PC-3 (cell line): ENCODE data around the gene CCSER2. TPM values are rescaled to one million over a fixed set of nuclear protein-coding genes. Genes with fewer than 3 reads are reported as not detected.

ENCODE experiments used
- ATAC-seq: fragments of 200-7000 bp; cut with Tn5 transposase; 2 replicates; pipeline ENCODE4 v1.9.1; 2020; ENCODE audit warnings: mild to moderate bottlenecking, moderate library complexity
- BruUV-seq: library from RNA; stranded (reverse); fragments of 400-500 nt; replicated peaks from 2 replicates; lab custom pipeline; 2021; lab: Mats Ljungman, UMichigan
- CTCF ChIA-PET: fragments of 300-600 bp; sonication (Branson Sonifier 250); formaldehyde crosslinking; loops from one replicate; lab custom pipeline; 2022; ENCODE audit warnings: antibody characterized with exemption; lab: Charles Lee
- POLR2A ChIA-PET: fragments of 300-600 bp; sonication (Branson Sonifier 250); formaldehyde crosslinking; loops from one replicate; lab custom pipeline; 2022; ENCODE audit warnings: antibody characterized with exemption; ENCODE audit not compliant: unreplicated experiment; lab: Charles Lee
- DNase-seq: peaks from one replicate; pipeline ENCODE4 v3.0.0-alpha.2; 2015
- H2AFZ ChIP-seq: fragments of 300-600 bp; sonication (generic); 2 replicates; pipeline ENCODE4 v1.6.0; 2016; ENCODE audit warnings: antibody characterized with exemption, low read length
- H3F3A ChIP-seq: fragments of 300-600 bp; sonication (generic); one replicate; pipeline ENCODE4 v1.6.0; 2017; ENCODE audit warnings: antibody characterized with exemption, low read length, control low read depth, mild to moderate bottlenecking; ENCODE audit not compliant: unreplicated experiment
- H3K27ac ChIP-seq: fragments of 300-600 bp; sonication (generic); 2 replicates; pipeline ENCODE4 v1.5.1; 2016; ENCODE audit warnings: mild to moderate bottlenecking, low read length
- H3K27me3 ChIP-seq: fragments of 300-600 bp; sonication (generic); 2 replicates; pipeline ENCODE4 v1.6.1; 2016; ENCODE audit warnings: low read length, mixed read lengths
- H3K36me3 ChIP-seq: fragments of 300-600 bp; sonication (generic); 2 replicates; pipeline ENCODE4 v1.6.1; 2016; ENCODE audit warnings: low read depth, mixed run types, low read length, mixed read lengths
- H3K4me1 ChIP-seq: fragments of 300-600 bp; sonication (generic); 2 replicates; pipeline ENCODE4 v1.5.1; 2016; ENCODE audit warnings: low read length; ENCODE audit not compliant: insufficient read depth
- H3K4me2 ChIP-seq: fragments of 300-600 bp; sonication (generic); 2 replicates; pipeline ENCODE4 v1.6.0; 2016; ENCODE audit warnings: low read length
- H3K4me3 ChIP-seq: fragments of 300-600 bp; sonication (generic); 2 replicates; pipeline ENCODE4 v1.5.1; 2016; ENCODE audit warnings: mild to moderate bottlenecking, low read length, mixed read lengths
- H3K79me2 ChIP-seq: fragments of 300-600 bp; sonication (generic); 2 replicates; pipeline ENCODE4 v1.6.1; 2017; ENCODE audit warnings: low read length, mixed read lengths
- H3K9ac ChIP-seq: fragments of 300-600 bp; sonication (generic); 2 replicates; pipeline ENCODE4 v1.6.0; 2016; ENCODE audit warnings: mild to moderate bottlenecking, low read length
- H3K9me2 ChIP-seq: fragments of 300-600 bp; sonication (generic); replicated peaks from 2 replicates; pipeline ENCODE4 v1.6.1; 2016; ENCODE audit warnings: mixed run types, low read length, mixed read lengths
- H3K9me3 ChIP-seq: fragments of 300-600 bp; sonication (generic); 2 replicates; pipeline ENCODE4 v1.6.1; 2016; ENCODE audit warnings: low read length, mixed read lengths
- H4K20me1 ChIP-seq: fragments of 300-600 bp; sonication (generic); 2 replicates; pipeline ENCODE4 v1.6.1; 2016; ENCODE audit warnings: low read length, mixed read lengths
- EZH2 ChIP-seq: fragments of 300-600 bp; sonication (generic); IDR thresholded peaks from one replicate; pipeline ENCODE4 v1.6.1; 2017; ENCODE audit warnings: antibody characterized with exemption, mild to moderate bottlenecking, low read length; ENCODE audit not compliant: unreplicated experiment
- EZH2phosphoT487 ChIP-seq: fragments of 300-600 bp; sonication (generic); IDR thresholded peaks from 2 replicates; pipeline ENCODE4 v1.6.1; 2018; ENCODE audit warnings: mild to moderate bottlenecking, antibody characterized with exemption, low read length, borderline replicate concordance
- intact Hi-C: fragments of 100-400 bp; cut with micrococcal nuclease; formaldehyde crosslinking; loops from 2 replicates; pipeline ENCODE4 v1.9.0; 2023
- total RNA-seq: library from RNA; depleted of rRNA; stranded (reverse); fragments of >200 nt; gene quantifications from 2 replicates; pipeline ENCODE4 v1.2.3, GENCODE V29; 2014
- TF ChIP-seq, protein P1 (sequence below): fragments of 300-600 bp; sonication (generic); conservative IDR thresholded peaks from 2 replicates; pipeline ENCODE4 v1.5.1; 2017; ENCODE audit warnings: antibody characterized with exemption, low read depth, mild to moderate bottlenecking, low read length

Gene CCSER2
- total RNA-seq, 1 experiment from 2014 or later, result 10.2 TPM

DNA sequence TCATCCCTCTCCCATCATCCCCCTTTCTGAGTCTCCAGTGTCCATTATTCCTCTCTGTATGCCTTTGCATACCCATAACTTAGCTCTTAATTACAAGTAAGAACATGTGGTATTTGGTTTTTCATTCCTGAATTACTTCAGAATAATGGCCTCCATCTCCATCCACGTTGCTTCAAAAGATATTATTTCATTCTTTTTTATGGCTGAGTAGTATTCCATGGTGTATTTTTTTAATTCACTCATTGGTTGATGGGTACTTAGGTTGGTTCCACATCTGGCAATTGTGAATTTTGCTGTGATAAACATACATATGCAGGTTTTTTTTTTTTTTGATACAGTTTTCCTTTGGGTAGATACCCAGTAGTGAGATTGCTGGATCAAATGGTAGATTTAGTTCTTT lies 40.4 kb downstream of the CCSER2 start:
- Histone ChIP-seq H3K4me2 (no peak overlapping the region), H3K79me2 (0 out of 2 replicates have a peak, but pooled peaks cover 15% of the 10 kb centered on the region), H3K36me3 (peaks cover 5% of the 10 kb centered on the region; the same call in 1 of the 2 replicates), H3K4me3 (no peak overlapping the region), H3K9ac (no peak overlapping the region), H3F3A (no peaks in the 10 kb centered on the region), H4K20me1 (no peaks in the 10 kb centered on the region), H3K9me2 (no peaks in the 10 kb centered on the region), H3K27ac (no peak overlapping the region), H3K4me1 (peaks cover 14% of the 10 kb centered on the region), H3K9me3 (no peaks in the 10 kb centered on the region), H2AFZ (no peak overlapping the region), H3K27me3 (no peaks in the 10 kb centered on the region)
- TF ChIP-seq EZH2phosphoT487 (no peak), EZH2 (no peak)
- TF ChIP-seq, protein P1, sequence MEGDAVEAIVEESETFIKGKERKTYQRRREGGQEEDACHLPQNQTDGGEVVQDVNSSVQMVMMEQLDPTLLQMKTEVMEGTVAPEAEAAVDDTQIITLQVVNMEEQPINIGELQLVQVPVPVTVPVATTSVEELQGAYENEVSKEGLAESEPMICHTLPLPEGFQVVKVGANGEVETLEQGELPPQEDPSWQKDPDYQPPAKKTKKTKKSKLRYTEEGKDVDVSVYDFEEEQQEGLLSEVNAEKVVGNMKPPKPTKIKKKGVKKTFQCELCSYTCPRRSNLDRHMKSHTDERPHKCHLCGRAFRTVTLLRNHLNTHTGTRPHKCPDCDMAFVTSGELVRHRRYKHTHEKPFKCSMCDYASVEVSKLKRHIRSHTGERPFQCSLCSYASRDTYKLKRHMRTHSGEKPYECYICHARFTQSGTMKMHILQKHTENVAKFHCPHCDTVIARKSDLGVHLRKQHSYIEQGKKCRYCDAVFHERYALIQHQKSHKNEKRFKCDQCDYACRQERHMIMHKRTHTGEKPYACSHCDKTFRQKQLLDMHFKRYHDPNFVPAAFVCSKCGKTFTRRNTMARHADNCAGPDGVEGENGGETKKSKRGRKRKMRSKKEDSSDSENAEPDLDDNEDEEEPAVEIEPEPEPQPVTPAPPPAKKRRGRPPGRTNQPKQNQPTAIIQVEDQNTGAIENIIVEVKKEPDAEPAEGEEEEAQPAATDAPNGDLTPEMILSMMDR, result no peak
- CTCF ChIA-PET, result no interaction called here
- DNase-seq, result no peak
- no peak for ATAC-seq
- BruUV-seq, result no TSS peak
- POLR2A ChIA-PET, result no interaction called here
- intact Hi-C loops, result no loop called here

DNA sequence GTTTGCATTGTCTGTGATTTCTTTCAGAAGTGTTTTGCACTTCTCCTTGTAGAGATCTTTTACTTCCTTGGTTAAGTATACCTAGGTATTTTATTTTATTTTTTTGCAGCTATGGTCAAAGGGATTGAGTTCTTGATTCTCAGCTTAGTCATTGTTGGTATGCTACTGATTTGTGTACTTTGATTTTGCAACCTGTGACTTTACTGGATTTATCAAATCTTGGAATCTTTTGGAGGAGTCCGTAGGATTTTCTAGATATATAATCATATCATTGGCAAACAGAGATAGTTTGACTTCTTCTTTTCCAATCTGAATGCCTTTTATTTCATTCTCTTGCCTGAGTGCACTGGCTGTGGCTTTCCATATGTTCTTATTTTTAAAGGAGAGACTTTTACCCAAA lies 41.9 kb downstream of the CCSER2 start:
- POLR2A ChIA-PET, result no interaction called here
- TF ChIP-seq EZH2phosphoT487 (no peak), EZH2 (no peak)
- TF ChIP-seq, protein P1, result no peak
- DNase-seq (peak; percentile 70), ATAC-seq (no peak)
- Histone ChIP-seq H3K4me1 (peaks cover 14% of the 10 kb centered on the region), H3K4me2 (peak overlapping the region; percentile 59), H3K9me2 (no peaks in the 10 kb centered on the region), H3K4me3 (no peak overlapping the region), H4K20me1 (no peaks in the 10 kb centered on the region), H3K36me3 (peaks cover 5% of the 10 kb centered on the region; the same call in 1 of the 2 replicates), H3K9ac (no peak overlapping the region), H2AFZ (no peak overlapping the region), H3K27me3 (no peaks in the 10 kb centered on the region), H3K79me2 (0 out of 2 replicates have a peak, but pooled peaks cover 15% of the 10 kb centered on the region), H3K9me3 (no peaks in the 10 kb centered on the region), H3F3A (no peaks in the 10 kb centered on the region), H3K27ac (peak overlapping the region; percentile 38)
- CTCF ChIA-PET, result no interaction called here
- intact Hi-C loops, result no loop called here
- BruUV-seq, result no TSS peak

DNA sequence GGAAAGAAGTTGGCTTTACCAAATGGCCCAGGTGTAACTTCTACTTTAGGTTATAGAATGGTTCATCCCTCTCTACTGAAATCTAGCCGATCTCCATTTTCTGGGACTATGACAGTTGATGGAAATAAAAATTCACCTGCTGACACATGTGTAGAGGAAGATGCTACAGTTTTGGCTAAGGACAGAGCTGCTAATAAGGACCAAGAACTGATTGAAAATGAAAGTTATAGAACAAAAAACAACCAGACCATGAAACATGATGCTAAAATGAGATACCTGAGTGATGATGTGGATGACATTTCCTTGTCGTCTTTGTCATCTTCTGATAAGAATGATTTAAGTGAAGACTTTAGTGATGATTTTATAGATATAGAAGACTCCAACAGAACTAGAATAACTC lies 43.6 kb downstream of the CCSER2 start:
- H3K79me2 ChIP-seq, result 0 out of 2 replicates have a peak, but pooled peaks cover 15% of the 10 kb centered on the region
- no peaks in the 10 kb centered on the region for H3K9me3 ChIP-seq
- H3K9me2 ChIP-seq, result no peaks in the 10 kb centered on the region
- BruUV-seq, result no TSS peak
- TF ChIP-seq EZH2 (no peak), EZH2phosphoT487 (no peak)
- TF ChIP-seq, protein P1, result no peak
- no peak overlapping the region for H3K27ac ChIP-seq
- DNase-seq (no peak), ATAC-seq (no peak)
- no peaks in the 10 kb centered on the region for H3K27me3 ChIP-seq
- no peaks in the 10 kb centered on the region for H3F3A ChIP-seq
- H4K20me1 ChIP-seq, result no peaks in the 10 kb centered on the region
- no peak overlapping the region for H3K4me3 ChIP-seq
- intact Hi-C loops, result no loop called here
- no peak overlapping the region for H3K4me2 ChIP-seq
- H3K9ac ChIP-seq, result no peak overlapping the region
- no peak overlapping the region for H2AFZ ChIP-seq
- H3K36me3 ChIP-seq, result peaks cover 5% of the 10 kb centered on the region; the same call in 1 of the 2 replicates
- H3K4me1 ChIP-seq, result peaks cover 14% of the 10 kb centered on the region
- POLR2A ChIA-PET, result no interaction called here
- CTCF ChIA-PET, result no interaction called here
